K562 (cell line): ENCODE measurements around the gene STAB1. TPM values are rescaled to one million over a fixed set of nuclear protein-coding genes. Genes with fewer than 3 reads are reported as not detected.

Experiments
- ATF7 ChIP-seq: fragments of 450-650 bp; IDR thresholded peaks from 2 replicates; pipeline ENCODE4 v1.7.1; 2014; ENCODE audit warnings: mild to moderate bottlenecking, moderate library complexity
- BCLAF1 ChIP-seq, 2 experiments: fragments of 450-650 bp in 1 of 2; IDR thresholded peaks; 2 replicates each; pipeline ENCODE4 v1.6.1; 2011 to 2017; ENCODE audit warnings: low read depth in 2 of 2, antibody characterized with exemption in 1 of 2, borderline replicate concordance in 1 of 2, low read length in 1 of 2, mild to moderate bottlenecking in 1 of 2, mixed read lengths in 1 of 2; ENCODE audit not compliant: control insufficient read depth in 1 of 2
- CREM ChIP-seq: IDR thresholded peaks from 2 replicates; pipeline ENCODE4 v1.6.1; 2014; ENCODE audit warnings: antibody characterized with exemption, low read depth
- DACH1 ChIP-seq: fragments of 450-650 bp; IDR thresholded peaks from 2 replicates; pipeline ENCODE4 v1.6.1; 2018; ENCODE audit not compliant: partially characterized antibody
- HDAC6 ChIP-seq: IDR thresholded peaks from 2 replicates; pipeline ENCODE4 v1.6.1; 2012; ENCODE audit warnings: low read depth, mild to moderate bottlenecking, control low read depth, inconsistent platforms, low read length, moderate library complexity
- MEIS2 ChIP-seq: fragments of 450-650 bp; IDR thresholded peaks from 2 replicates; pipeline ENCODE4 v1.6.1; 2014; ENCODE audit warnings: mild to moderate bottlenecking; ENCODE audit not compliant: partially characterized antibody
- MLLT1 ChIP-seq, 2 experiments: fragments of 450-650 bp; IDR thresholded peaks; 2 replicates each; pipeline ENCODE4 v1.6.1; 2016
- MTA1 ChIP-seq: fragments of 450-650 bp; IDR thresholded peaks from 2 replicates; pipeline ENCODE4 v1.6.1; 2017; ENCODE audit warnings: borderline replicate concordance
- NFIC ChIP-seq: fragments of 450-650 bp; IDR thresholded peaks from 2 replicates; pipeline ENCODE4 v1.6.1; 2017; ENCODE audit warnings: mild to moderate bottlenecking, inconsistent platforms
- PHB2 ChIP-seq: fragments of 450-650 bp; IDR thresholded peaks from 2 replicates; pipeline ENCODE4 v1.6.1; 2017; ENCODE audit warnings: low read depth
- PPARD ChIP-seq: fragments of 250-450 bp; sonication (Bioruptor Pico); IDR thresholded peaks from 2 replicates; pipeline ENCODE4 v1.8.0; 2022; ENCODE audit warnings: inconsistent platforms, mild to moderate bottlenecking, moderate library complexity
- RB1 ChIP-seq: fragments of 450-650 bp; IDR thresholded peaks from 2 replicates; pipeline ENCODE4 v1.6.1; 2017; ENCODE audit warnings: low read depth, mild to moderate bottlenecking
- RBM15 ChIP-seq: fragments of 200-400 bp; formaldehyde crosslinking; IDR thresholded peaks from 2 replicates; pipeline ENCODE4 v1.6.1; 2018; ENCODE audit warnings: mild to moderate bottlenecking, low read length, moderate library complexity; ENCODE audit not compliant: insufficient read depth
- TAF1 ChIP-seq: IDR thresholded peaks from 2 replicates; pipeline ENCODE4 v1.6.1; 2011; ENCODE audit warnings: mild to moderate bottlenecking, low read length, moderate library complexity; ENCODE audit not compliant: insufficient read depth, control insufficient read depth, severe bottlenecking; ENCODE audit errors: extremely low read depth
- XRCC4 ChIP-seq: IDR thresholded peaks from one replicate; pipeline ENCODE4 v1.6.1; 2011; ENCODE audit not compliant: insufficient read depth, insufficient read length; ENCODE audit errors: extremely low read depth
- ZNF354B ChIP-seq: fragments of 250-450 bp; sonication (Bioruptor Pico); IDR thresholded peaks from 2 replicates; pipeline ENCODE4 v1.4.0; 2020
- polyA plus RNA-seq, 8 experiments: library from polyadenylated mRNA; depleted of rRNA in 4 of 8; stranded (reverse) in 5 of 8; unstranded in 3 of 8; fragments of >200 nt; fragmentation: Nextera tagmentation in 2 of 8; fragmentation: Illumina TruSeq in 1 of 8; extraction: Ambion mirVana in 2 of 8; extraction: Trizol in 1 of 8; gene quantifications; 2 replicates each; pipeline versions ENCODE4 v1.2.1 to v1.2.3, GENCODE V29; 2011 to 2014; ENCODE audit warnings: inconsistent platforms in 1 of 8, missing spikeins in 1 of 8
- total RNA-seq, 7 experiments: library from RNA; depleted of rRNA in 6 of 7; stranded (reverse); fragments of >200 nt in 6 of 7; fragmentation: Illumina TruSeq in 2 of 7; extraction: Trizol in 2 of 7; gene quantifications; 2 replicates each; pipeline versions ENCODE4 v1.2.1 to v1.2.3, GENCODE V29; 2011 to 2021; ENCODE audit warnings: low replicate concordance in 1 of 7
- TF ChIP-seq, protein P1 (sequence below): sonication (generic); formaldehyde crosslinking; IDR thresholded peaks from 2 replicates; pipeline ENCODE4 v1.9.0; 2022; ENCODE audit warnings: mild to moderate bottlenecking, missing genetic modification reagents
- TF ChIP-seq, protein P2 (sequence below), 2 experiments: IDR thresholded peaks; 2 replicates each; pipeline ENCODE4 v1.6.1; 2011; ENCODE audit warnings: borderline replicate concordance in 1 of 2, control low read depth in 1 of 2, low read depth in 1 of 2, low read length in 1 of 2, mild to moderate bottlenecking in 1 of 2, mixed read lengths in 1 of 2, moderate library complexity in 1 of 2; ENCODE audit not compliant: insufficient read depth in 1 of 2, insufficient read length in 1 of 2, poor library complexity in 1 of 2, severe bottlenecking in 1 of 2; ENCODE audit errors: extremely low read depth in 1 of 2

The STAB1 gene
- total and polyA plus RNA-seq, 9 of the 15 experiments (the other 6 are each of a cell fraction or from before 2014, with no cell fraction given), result 0.20 to 3.9 (median 1.2) TPM

GRCh38 chr3:52455283-52456168, 39.6 kb upstream of the STAB1 start, which contains the start of gene NISCH (continued):
- TF ChIP-seq MLLT1 (IDR thresholded peaks at IDR 0.05), result no peak
- TF ChIP-seq NFIC, result peak; percentile 32; the same call in 1 of the 2 replicates
- TF ChIP-seq HDAC6, result no peak
- no peak for TF ChIP-seq PHB2
- no peak for TF ChIP-seq RBM15
- no peak for TF ChIP-seq PPARD
- TF ChIP-seq ATF7, result peak; percentile 70; the same call in 1 of the 2 replicates
- peak; percentile 63 for TF ChIP-seq MEIS2
- peak; percentile 39 for TF ChIP-seq DACH1
- TF ChIP-seq, protein P1, sequence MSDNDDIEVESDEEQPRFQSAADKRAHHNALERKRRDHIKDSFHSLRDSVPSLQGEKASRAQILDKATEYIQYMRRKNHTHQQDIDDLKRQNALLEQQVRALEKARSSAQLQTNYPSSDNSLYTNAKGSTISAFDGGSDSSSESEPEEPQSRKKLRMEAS (CRISPR knock-in tag), result peak; percentile 45; the same call in 1 of the 2 replicates
- TF ChIP-seq, protein P2, sequence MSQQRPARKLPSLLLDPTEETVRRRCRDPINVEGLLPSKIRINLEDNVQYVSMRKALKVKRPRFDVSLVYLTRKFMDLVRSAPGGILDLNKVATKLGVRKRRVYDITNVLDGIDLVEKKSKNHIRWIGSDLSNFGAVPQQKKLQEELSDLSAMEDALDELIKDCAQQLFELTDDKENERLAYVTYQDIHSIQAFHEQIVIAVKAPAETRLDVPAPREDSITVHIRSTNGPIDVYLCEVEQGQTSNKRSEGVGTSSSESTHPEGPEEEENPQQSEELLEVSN (IDR thresholded peaks at IDR 0.05; ENCODE audit: borderline replicate concordance in 1 of 2, extremely low read depth in 1 of 2, insufficient read depth in 1 of 2, insufficient read length in 1 of 2, low read depth in 1 of 2, low read length in 1 of 2, poor library complexity in 1 of 2, severe bottlenecking in 1 of 2), result peak; percentile 17 to 49
- peak; percentile 54; the same call in 1 of the 2 replicates for TF ChIP-seq CREM
- TF ChIP-seq ZNF354B (CRISPR knock-in tag), result no peak
- peak; percentile 55; the same call in 1 of the 2 replicates for TF ChIP-seq RB1
- peak; percentile 78 for TF ChIP-seq TAF1
- TF ChIP-seq BCLAF1 (IDR thresholded peaks at IDR 0.05; ENCODE audit: borderline replicate concordance in 1 of 2, control insufficient read depth in 1 of 2, low read depth in 2 of 2, low read length in 1 of 2), result no peak
- no peak for TF ChIP-seq XRCC4
- no peak for TF ChIP-seq MTA1
